NK-92 (cell line): ENCODE results near the gene LYZL2.
"Not testable (repeated sequence)": the region's sequence is repeated elsewhere in the genome, so short reads cannot be mapped to it uniquely, and the experiment has no call there.

Source experiments
- DNase-seq: peaks from one replicate; lab custom pipeline; 2025; ENCODE audit not compliant: unreplicated experiment; lab: John Stamatoyannopoulos, UW

The LYZL2 gene

DNA sequence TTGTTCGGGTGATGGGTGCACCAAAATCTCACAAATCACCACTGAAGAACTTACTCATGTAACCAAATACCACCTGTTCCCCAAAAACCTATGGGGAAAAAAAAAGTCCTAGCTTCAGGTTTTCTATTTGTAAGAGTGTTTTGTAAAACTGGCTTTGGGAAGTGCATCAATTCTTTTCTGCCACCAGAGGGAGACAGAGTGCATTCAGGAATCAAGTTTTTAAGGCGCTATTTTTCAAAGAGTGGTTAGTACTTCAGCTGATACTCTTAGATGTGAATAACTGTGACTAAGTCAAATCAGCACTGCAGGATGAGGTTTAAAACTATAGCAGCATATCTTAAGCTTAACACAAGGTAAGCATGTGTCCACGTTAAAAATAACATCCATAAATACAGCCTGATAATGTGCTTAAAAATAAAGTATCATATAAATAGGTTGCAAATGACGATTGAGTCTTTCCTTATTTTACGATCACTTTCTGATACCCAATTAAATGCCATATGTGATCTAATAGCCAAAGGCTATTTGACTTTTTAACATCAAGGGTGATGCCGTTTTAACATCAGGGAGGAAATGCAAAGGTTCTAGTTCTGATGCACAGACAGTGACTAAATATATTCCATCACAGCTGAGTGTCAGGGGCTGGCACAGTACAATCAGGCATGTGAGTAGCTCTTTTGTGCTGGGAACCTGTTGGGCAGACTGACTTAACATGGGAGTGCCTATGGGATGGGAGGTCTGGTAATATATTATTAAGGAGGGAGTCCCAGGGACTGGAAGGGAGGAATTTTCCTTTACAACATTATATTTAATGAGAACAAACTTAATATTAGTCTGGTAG, 10.6 kb upstream of the LYZL2 start:
- no peak for DNase-seq

GRCh38 chr10:30637881-30638467, 8.4 kb upstream of the LYZL2 start:
- DNase-seq, result no peak

- DNase-seq, result no peak
These were observed 1.6 kb upstream of the LYZL2 start for GRCh38 chr10:30631188-30631587.

GRCh38 chr10:30630571-30630970, 1.0 kb upstream of the LYZL2 start:
- DNase-seq, result no peak

DNA sequence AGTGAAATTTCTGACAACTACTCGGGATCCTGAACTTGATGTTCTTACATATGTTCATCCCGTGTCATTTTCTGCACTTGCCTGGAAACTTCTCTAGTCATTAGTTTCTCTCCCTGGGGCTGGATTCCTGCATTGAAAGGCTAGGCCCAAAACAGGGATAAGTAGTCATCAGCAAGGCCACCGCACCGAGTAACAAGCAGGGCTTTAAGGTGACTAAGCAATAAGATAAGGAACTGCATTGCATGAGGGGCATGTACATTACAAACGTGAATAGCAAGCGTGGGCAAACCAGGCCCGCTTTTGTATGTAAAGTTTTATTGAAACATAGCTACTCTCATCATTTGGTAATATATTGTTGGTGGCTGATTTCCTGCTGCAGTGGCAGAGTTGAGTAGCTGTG, 977 bp downstream of the LYZL2 start:
- DNase-seq, result not testable (repeated sequence)

DNA sequence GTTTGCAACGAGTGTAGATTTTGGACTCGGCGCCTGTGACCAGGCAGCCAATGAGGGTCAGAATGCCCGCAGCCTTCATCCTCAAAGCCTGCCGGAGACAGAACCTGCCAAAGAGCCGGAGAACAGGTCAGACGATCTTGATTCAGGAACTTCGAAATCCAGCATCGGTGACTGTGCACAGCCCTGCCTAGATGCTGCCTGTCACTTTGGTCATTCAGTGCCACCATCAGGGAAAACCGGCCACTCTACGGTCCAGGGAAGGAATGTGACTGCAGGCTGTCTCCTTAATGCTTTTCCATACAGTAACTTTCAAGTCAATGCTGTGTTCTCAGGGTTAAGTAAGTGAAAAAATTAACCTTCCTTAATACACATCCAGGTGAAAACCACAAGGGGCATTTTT, 2.7 kb downstream of the LYZL2 start:
- not testable (repeated sequence) for DNase-seq

- not testable (repeated sequence) for DNase-seq
These were observed 3.4 kb downstream of the LYZL2 start for GRCh38 chr10:30626196-30626595.

- no peak for DNase-seq
These were observed 4.5 kb downstream of the LYZL2 start for GRCh38 chr10:30625080-30625479.

GRCh38 chr10:30619966-30620365, 9.6 kb downstream of the LYZL2 start:
- no peak for DNase-seq

GRCh38 chr10:30617070-30617469, 12.5 kb downstream of the LYZL2 start:
- no peak for DNase-seq

- DNase-seq, result not testable (repeated sequence)
These were observed 18.5 kb downstream of the LYZL2 start for GRCh38 chr10:30611041-30611440.

DNA sequence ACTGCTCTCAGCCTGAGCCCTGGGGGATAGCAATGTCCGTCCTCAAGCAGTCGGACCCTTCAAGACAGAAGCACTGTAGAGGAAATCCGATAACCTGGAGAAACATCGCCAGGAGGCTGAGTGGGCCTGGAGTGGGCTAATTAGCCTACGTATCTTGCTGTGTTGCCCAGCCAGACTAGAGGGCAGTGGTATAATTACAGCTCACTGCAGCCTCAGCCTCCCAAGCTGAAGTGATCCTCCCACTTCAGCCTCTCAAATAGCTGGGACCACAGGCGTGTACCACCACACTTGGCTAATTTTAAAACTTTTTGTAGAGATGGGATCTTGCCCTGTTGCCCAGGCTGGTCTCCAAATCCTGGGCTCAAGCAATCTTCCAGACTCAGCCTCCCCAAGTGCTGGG, 21.7 kb downstream of the LYZL2 start:
- no peak for DNase-seq

- DNase-seq, result no peak
These were observed 23.2 kb downstream of the LYZL2 start for GRCh38 chr10:30606313-30606712.

DNA sequence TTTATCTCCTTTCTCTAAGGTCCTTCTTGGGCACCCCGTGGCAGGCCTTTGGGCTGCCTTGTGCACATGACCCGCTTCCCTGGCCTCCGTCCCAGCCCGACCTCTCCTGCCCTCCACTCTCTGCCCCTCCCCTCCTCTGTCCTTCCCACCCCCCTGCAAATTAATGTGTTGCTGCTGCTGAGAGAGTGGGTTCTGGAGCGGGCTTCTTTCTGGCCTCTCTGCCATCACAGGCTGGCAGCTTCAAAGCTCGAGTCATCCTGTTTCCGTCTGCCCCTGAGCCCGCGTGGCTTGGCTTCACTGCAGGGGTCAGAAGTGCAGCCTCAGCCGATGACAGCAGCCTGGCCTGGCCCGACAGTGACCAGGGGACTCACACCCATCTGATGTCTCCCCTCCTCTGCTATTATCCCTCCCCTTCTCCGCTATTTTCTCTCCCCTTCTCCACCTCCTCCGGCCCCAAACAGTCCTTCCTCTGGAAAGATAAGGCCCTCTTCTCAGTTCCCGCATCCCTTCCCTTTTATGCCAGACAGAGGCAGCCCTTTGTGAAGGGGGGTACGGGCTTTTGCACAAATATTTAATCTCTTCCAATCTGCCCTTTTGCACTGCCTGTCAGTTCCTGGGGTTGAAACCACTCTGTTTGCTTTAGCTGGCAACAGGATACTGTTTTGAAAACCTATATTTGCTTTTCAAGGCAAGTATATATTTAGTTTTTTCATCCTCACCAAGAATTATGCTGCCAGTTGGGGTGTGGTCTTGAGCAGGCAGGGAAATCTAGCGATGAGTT, 24.0 kb downstream of the LYZL2 start:
- DNase-seq, result not testable (repeated sequence)

GRCh38 chr10:30603589-30603988, 26.0 kb downstream of the LYZL2 start:
- DNase-seq, result no peak

- no peak for DNase-seq
These were observed 26.8 kb downstream of the LYZL2 start for GRCh38 chr10:30602747-30603146.

DNA sequence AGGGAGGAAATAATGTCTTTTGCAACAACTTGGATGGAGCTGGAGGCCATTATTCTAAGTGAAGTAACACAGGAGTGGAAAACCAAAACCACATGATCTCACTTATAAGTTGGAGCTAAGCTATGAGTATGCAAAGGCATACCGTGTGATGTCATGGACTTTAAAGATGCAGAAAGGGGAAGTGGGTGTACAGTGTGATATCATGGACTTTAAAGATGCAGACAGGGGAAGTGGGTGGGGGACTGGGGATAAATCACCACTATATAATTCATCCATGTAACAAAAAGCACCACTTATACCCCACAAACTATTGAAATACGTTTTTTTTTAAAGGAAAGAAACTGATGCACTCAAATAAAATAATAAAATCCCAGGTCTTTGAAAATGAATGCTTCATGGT, 29.5 kb downstream of the LYZL2 start:
- DNase-seq, result no peak

DNA sequence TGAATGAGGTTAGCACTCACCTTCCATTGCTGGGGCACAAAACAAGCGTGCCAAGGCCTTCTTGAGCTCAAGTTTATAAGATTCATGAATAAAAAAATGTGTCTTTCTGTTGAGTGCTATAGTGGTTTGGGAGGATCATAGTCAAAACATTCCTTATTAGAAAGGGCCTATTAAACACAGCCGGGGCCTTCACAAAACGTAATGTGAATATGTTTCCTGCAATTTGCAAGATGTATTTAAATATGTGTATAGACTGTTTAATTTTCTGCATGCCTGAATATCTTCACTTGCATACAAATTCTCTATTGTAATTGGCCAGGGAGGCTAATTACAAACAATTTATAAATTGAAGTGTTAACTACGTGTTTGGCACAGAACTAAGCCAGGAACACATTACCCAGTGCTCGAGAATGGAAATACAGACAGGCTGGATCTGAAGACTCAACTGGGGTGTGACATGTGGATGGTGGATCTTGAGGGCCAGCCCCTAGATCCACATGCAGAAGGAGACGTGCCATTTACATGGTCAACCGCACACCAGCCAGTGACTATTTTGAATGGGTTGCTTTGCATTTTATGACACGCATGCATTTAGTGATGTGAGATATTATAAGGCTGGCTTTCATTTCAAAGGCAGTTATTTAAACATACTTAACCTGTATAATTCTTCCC, 31.3 kb downstream of the LYZL2 start:
- no peak for DNase-seq

DNA sequence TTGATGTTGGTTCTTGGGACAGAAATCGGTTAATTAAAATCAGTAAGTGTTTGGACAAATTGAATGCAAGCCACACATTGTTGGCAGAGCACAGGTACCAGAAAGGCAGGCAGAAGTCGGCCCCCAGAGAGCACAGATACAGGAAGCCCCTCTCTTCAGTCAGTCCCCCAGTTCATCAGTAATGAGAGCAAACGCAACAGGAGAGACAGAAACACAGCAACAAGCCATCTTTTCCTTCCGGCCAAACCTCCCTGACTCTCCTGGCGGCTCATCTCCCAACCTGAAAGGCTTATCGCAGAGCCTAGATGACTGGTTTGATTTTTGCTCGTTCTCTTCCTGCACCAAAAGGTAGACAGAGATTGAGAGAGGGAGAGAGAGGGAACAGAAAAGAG, 32.1 kb downstream of the LYZL2 start:
- DNase-seq, result not testable (repeated sequence)

DNA sequence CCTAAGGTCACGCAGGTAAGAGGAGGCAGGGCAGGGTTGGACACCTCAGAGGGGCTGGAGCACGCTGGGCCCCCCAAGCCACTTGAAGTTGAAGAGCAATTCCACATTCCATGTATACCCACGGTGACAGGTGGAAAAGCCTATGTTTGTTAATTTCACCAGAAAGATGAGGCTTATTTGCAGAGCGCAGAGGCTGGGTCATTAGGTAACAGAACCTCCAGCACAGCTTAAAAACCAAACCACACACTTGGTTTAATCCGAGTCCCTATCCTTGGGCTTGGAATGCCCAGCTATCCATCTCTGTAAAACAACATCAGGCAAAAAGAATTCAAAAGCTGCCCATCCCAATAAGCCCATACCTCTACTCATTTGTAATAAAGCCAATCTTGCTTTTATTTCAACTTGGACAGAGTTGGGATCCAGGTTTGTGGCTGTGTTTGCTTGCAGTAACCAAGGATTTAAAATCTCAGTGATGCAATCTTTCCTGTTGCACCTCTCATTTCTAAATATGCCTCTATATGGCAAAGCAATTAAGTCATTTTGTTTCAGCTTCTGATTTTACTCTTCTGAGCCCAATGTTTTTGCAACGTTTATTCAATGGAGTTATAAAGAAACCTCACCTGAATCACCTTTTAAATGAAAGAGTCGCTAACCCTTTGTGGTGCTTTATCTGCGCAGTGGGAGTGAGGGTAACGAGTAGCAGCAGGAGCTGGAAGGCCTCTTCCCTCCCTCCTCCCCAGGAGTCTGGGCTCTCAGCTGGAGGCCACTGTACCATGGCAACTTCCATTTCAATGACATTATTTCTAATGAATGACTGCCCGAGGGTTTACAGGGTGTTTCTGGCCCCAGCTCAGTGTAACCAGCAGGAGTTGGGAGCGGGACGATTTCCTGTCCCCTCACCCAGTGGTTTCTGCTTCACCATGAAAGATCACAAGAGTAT, 32.8 kb downstream of the LYZL2 start:
- DNase-seq, result not testable (repeated sequence)
